ENCODE results near the gene KIR2DL1.
"Not testable (repeated sequence)": the region's sequence is repeated elsewhere in the genome, so short reads cannot be mapped to it uniquely, and the experiment has no call there.

DNA sequence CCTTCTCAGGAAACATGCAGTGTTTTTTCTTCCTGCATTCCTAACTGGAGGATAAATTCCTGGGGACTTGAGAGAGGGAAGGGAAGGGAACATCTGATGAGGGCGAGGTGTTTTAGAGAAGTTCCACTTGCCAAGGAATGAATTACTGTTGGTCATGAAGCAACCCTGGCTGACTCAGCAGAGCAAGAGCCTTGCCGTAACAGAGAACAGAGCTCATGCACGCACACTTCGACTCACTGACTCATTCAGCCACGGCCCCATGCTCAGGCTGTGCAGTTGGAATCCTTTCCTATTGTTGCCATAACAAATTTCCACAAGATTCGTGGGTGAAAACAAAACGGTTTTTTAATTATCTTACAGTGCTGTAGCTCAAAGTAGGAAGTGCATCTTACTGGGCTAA lies 55.7 kb downstream of the KIR2DL1 start:
- not testable (repeated sequence) for TF ChIP-seq CTCF (conservative IDR thresholded peaks at IDR 0.05; ENCODE audit: low read depth, low read length); RAD21 (IDR thresholded peaks at IDR 0.05; ENCODE audit: low read length); MAFK (IDR thresholded peaks at IDR 0.05; ENCODE audit: low read depth, low read length); CEBPB (IDR thresholded peaks at IDR 0.05; ENCODE audit: low read depth, low read length); MXI1 (IDR thresholded peaks at IDR 0.05; ENCODE audit: borderline replicate concordance, low read depth, low read length); FOS (IDR thresholded peaks at IDR 0.05; ENCODE audit: low read depth, low read length); POLR2A (IDR thresholded peaks at IDR 0.05; ENCODE audit: low read depth, low read length); BHLHE40 (IDR thresholded peaks at IDR 0.05; ENCODE audit: low read depth, low read length); RCOR1 (IDR thresholded peaks at IDR 0.05; ENCODE audit: insufficient replicate concordance, low read length); ELK1 (IDR thresholded peaks at IDR 0.05; ENCODE audit: borderline replicate concordance, low read depth, low read length); SMC3 (IDR thresholded peaks at IDR 0.05; ENCODE audit: low read depth, low read length); RFX5 (IDR thresholded peaks at IDR 0.05; ENCODE audit: low read depth, low read length); NFE2L2 (IDR thresholded peaks at IDR 0.05; ENCODE audit: low read depth, low read length)
- TF ChIP-seq, protein P1, sequence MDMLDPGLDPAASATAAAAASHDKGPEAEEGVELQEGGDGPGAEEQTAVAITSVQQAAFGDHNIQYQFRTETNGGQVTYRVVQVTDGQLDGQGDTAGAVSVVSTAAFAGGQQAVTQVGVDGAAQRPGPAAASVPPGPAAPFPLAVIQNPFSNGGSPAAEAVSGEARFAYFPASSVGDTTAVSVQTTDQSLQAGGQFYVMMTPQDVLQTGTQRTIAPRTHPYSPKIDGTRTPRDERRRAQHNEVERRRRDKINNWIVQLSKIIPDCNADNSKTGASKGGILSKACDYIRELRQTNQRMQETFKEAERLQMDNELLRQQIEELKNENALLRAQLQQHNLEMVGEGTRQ (IDR thresholded peaks at IDR 0.05; ENCODE audit: low read depth, low read length): not testable (repeated sequence)

All from IMR-90 (cell line).